H9 (cell line): ENCODE results near the gene CLEC12A. TPM values are rescaled to one million over a fixed set of nuclear protein-coding genes. Genes with fewer than 3 reads are reported as not detected.
A peak's percentile ranks its signal among the peaks of the same experiment; 100 is the strongest.

ENCODE experiments used
- DNase-seq: peaks from one replicate; pipeline ENCODE4 v3.0.0-alpha.2; 2017
- H2AFZ ChIP-seq: one replicate; pipeline ENCODE4 v1.6.1; 2013; ENCODE audit warnings: mild to moderate bottlenecking, low read length, control low read depth, moderate library complexity
- H2AK5ac ChIP-seq: 2 replicates; pipeline ENCODE4 v1.6.1; 2013; ENCODE audit warnings: low read length, control low read depth, mixed read lengths; ENCODE audit not compliant: insufficient read length
- H2BK120ac ChIP-seq: one replicate; pipeline ENCODE4 v1.6.1; 2013; ENCODE audit warnings: low read depth, mild to moderate bottlenecking, low read length, control low read depth, inconsistent platforms; ENCODE audit not compliant: poor library complexity, severe bottlenecking
- H2BK12ac ChIP-seq: 2 replicates; pipeline ENCODE4 v1.6.1; 2013; ENCODE audit warnings: low read length, control low read depth, mixed read lengths, low read depth; ENCODE audit not compliant: insufficient read length
- H2BK15ac ChIP-seq: 2 replicates; pipeline ENCODE4 v1.6.1; 2013; ENCODE audit warnings: low read depth, low read length, control low read depth
- H2BK20ac ChIP-seq: one replicate; pipeline ENCODE4 v1.6.1; 2013; ENCODE audit warnings: low read depth, mild to moderate bottlenecking, low read length, control low read depth, inconsistent platforms; ENCODE audit not compliant: poor library complexity, severe bottlenecking
- H2BK5ac ChIP-seq: 2 replicates; pipeline ENCODE4 v1.6.1; 2013; ENCODE audit warnings: low read length, control low read depth, mixed read lengths; ENCODE audit not compliant: insufficient read length
- H3K14ac ChIP-seq: 2 replicates; pipeline ENCODE4 v1.6.1; 2013; ENCODE audit warnings: low read length, control low read depth; ENCODE audit not compliant: insufficient read depth
- H3K18ac ChIP-seq: 2 replicates; pipeline ENCODE4 v1.6.1; 2013; ENCODE audit warnings: low read depth, mild to moderate bottlenecking, mixed read lengths, low read length, control low read depth; ENCODE audit not compliant: insufficient read length
- H3K23ac ChIP-seq: 2 replicates; pipeline ENCODE4 v1.6.1; 2013; ENCODE audit warnings: low read length, control low read depth, mixed read lengths, low read depth; ENCODE audit not compliant: insufficient read length
- H3K23me2 ChIP-seq: 2 replicates; pipeline ENCODE4 v1.6.1; 2013; ENCODE audit warnings: low read depth, mild to moderate bottlenecking, mixed read lengths, low read length, control low read depth; ENCODE audit not compliant: insufficient read length, poor library complexity, severe bottlenecking
- H3K27ac ChIP-seq: 2 replicates; pipeline ENCODE4 v1.5.1; 2013; ENCODE audit warnings: low read length, control low read depth, mixed read lengths, low read depth; ENCODE audit not compliant: insufficient read length
- H3K27me3 ChIP-seq: 2 replicates; pipeline ENCODE4 v1.6.1; 2013; ENCODE audit warnings: low read length, control low read depth, inconsistent platforms; ENCODE audit not compliant: insufficient read depth
- H3K4ac ChIP-seq: 2 replicates; pipeline ENCODE4 v1.6.1; 2013; ENCODE audit warnings: low read depth, mild to moderate bottlenecking, control low read depth, inconsistent platforms, low read length, moderate library complexity
- H3K4me1 ChIP-seq: 2 replicates; pipeline ENCODE4 v1.6.1; 2013; ENCODE audit warnings: low read length, control low read depth, inconsistent platforms; ENCODE audit not compliant: insufficient read depth
- H3K4me2 ChIP-seq: 2 replicates; pipeline ENCODE4 v1.6.1; 2013; ENCODE audit warnings: low read length, control low read depth, mixed read lengths; ENCODE audit not compliant: insufficient read length, insufficient read depth
- H3K56ac ChIP-seq: 2 replicates; pipeline ENCODE4 v1.6.1; 2013; ENCODE audit warnings: low read depth, mild to moderate bottlenecking, mixed read lengths, low read length, control low read depth; ENCODE audit not compliant: insufficient read length
- H3K79me1 ChIP-seq: 2 replicates; pipeline ENCODE4 v1.6.1; 2013; ENCODE audit warnings: low read depth, mild to moderate bottlenecking, moderate library complexity, low read length, control low read depth, inconsistent platforms; ENCODE audit not compliant: insufficient read depth, poor library complexity, severe bottlenecking
- H3K79me2 ChIP-seq: 2 replicates; pipeline ENCODE4 v1.6.1; 2013; ENCODE audit warnings: low read length, control low read depth, inconsistent platforms; ENCODE audit not compliant: insufficient read depth
- H3K9ac ChIP-seq: 2 replicates; pipeline ENCODE4 v1.6.1; 2013; ENCODE audit warnings: low read length, control low read depth, mixed read lengths; ENCODE audit not compliant: insufficient read length; ENCODE audit errors: extremely low read depth
- H3K9me3 ChIP-seq: one replicate; pipeline ENCODE4 v1.6.1; 2013; ENCODE audit warnings: low read depth, low read length, inconsistent platforms; ENCODE audit not compliant: control insufficient read depth
- H3T11ph ChIP-seq: one replicate; pipeline ENCODE4 v1.6.1; 2013; ENCODE audit warnings: mild to moderate bottlenecking, low read length, control low read depth, inconsistent platforms
- H4K20me1 ChIP-seq: one replicate; pipeline ENCODE4 v1.6.1; 2013; ENCODE audit not compliant: control insufficient read depth, insufficient read length, insufficient read depth
- H4K5ac ChIP-seq: 2 replicates; pipeline ENCODE4 v1.6.1; 2013; ENCODE audit warnings: low read depth, mild to moderate bottlenecking, mixed read lengths, low read length, control low read depth; ENCODE audit not compliant: insufficient read length
- H4K8ac ChIP-seq: replicated peaks from 2 replicates; pipeline ENCODE4 v1.6.1; 2013; ENCODE audit warnings: low read length, control low read depth, mixed read lengths, low read depth; ENCODE audit not compliant: insufficient read length
- H4K91ac ChIP-seq: 2 replicates; pipeline ENCODE4 v1.6.1; 2013; ENCODE audit warnings: low read depth, mild to moderate bottlenecking, moderate library complexity, mixed read lengths, low read length, control low read depth; ENCODE audit not compliant: insufficient read length
- H3K27ac Mint-ChIP-seq, 3 experiments: 2 replicates in 2 of 3; 3 replicates in 1 of 3; pipeline ENCODE4 v1.8.0; 2020 to 2021; ENCODE audit warnings: mixed read lengths in 3 of 3, mild to moderate bottlenecking in 1 of 3, moderate library complexity in 1 of 3
- H3K27me3 Mint-ChIP-seq: 2 replicates; pipeline ENCODE4 v1.8.0; 2021; ENCODE audit warnings: low read depth, mild to moderate bottlenecking, moderate library complexity, mixed read lengths
- H3K36me3 Mint-ChIP-seq, 3 experiments: 2 replicates in 2 of 3; 3 replicates in 1 of 3; pipeline ENCODE4 v1.8.0; 2020 to 2021; ENCODE audit warnings: low read depth in 3 of 3, mixed read lengths in 3 of 3; ENCODE audit not compliant: insufficient read depth in 1 of 3
- H3K4me1 Mint-ChIP-seq, 2 experiments: 2 replicates each; pipeline ENCODE4 v1.8.0; 2020; ENCODE audit warnings: mixed read lengths in 2 of 2
- H3K4me3 Mint-ChIP-seq, 2 experiments: 2 replicates in 1 of 2; 3 replicates in 1 of 2; pipeline ENCODE4 v1.8.0; 2020 to 2021; ENCODE audit warnings: mild to moderate bottlenecking in 2 of 2, mixed read lengths in 2 of 2, moderate library complexity in 1 of 2
- H3K9me3 Mint-ChIP-seq, 2 experiments: 2 replicates in 1 of 2; 3 replicates in 1 of 2; pipeline ENCODE4 v1.8.0; 2020; ENCODE audit warnings: mild to moderate bottlenecking in 2 of 2, mixed read lengths in 2 of 2, moderate library complexity in 1 of 2
- CTCF ChIP-seq: fragments of 200-600 bp; sonication (generic); conservative IDR thresholded peaks from 3 replicates; pipeline ENCODE4 v1.8.0; 2021; ENCODE audit warnings: antibody characterized with exemption, mild to moderate bottlenecking
- WGBS: extraction: QIAGEN DNeasy Blood & Tissue Kit; methylation state at CpG from one replicate; pipeline ENCODE4 v1.1.7; 2013; ENCODE audit warnings: missing lambda C conversion rate, low lambda C conversion rate, mixed read lengths; ENCODE audit not compliant: insufficient read length; ENCODE audit errors: extremely low coverage; 5-methylcytosine and 5-hydroxymethylcytosine counted together
- total RNA-seq: library from RNA; stranded (reverse); gene quantifications from 2 replicates; pipeline ENCODE4 v1.2.1, GENCODE V29; 2021

CLEC12A gene
- total RNA-seq, 1 experiment from 2014 or later = not detected

GRCh38 chr12:10031771-10032175 is 60.6 kb downstream of the CLEC12A start:
- Histone ChIP-seq H4K5ac (no peak overlapping the region), H3K23me2 (no peaks in the 10 kb centered on the region), H3K4me1 (peaks cover 5% of the 10 kb centered on the region), H2BK120ac (peak overlapping the region; percentile 36), H2BK5ac (no peak overlapping the region), H4K20me1 (no peaks in the 10 kb centered on the region), H3K23ac (no peak overlapping the region), H3K79me1 (no peaks in the 10 kb centered on the region), H2BK12ac (no peak overlapping the region), H2BK20ac (no peak overlapping the region), H3K56ac (no peak overlapping the region), H2AFZ (no peak overlapping the region), H3K14ac (no peak overlapping the region; the same call in 1 of the 2 replicates), H4K91ac (no peak overlapping the region), H3K9me3 (no peaks in the 10 kb centered on the region), H3K27me3 (no peaks in the 10 kb centered on the region), H4K8ac (no peak overlapping the region), H2BK15ac (no peak overlapping the region), H3K79me2 (no peaks in the 10 kb centered on the region), H3K9ac (no peak overlapping the region), H3K27ac (peak overlapping the region; percentile 42), H3K4me2 (no peak overlapping the region), H3T11ph (no peak overlapping the region), H2AK5ac (no peak overlapping the region), H3K4ac (no peak overlapping the region; the same call in 1 of the 2 replicates), H3K18ac (no peak overlapping the region)
- peak; percentile 54 for DNase-seq
- H3K9me3 Mint-ChIP-seq = peaks cover 0 to 11% of the 10 kb centered on the region in 2 experiments; a peak in 3 of 5 replicates
- H3K4me3 Mint-ChIP-seq = no peak overlapping the region; a peak in 1 of 5 replicates
- H3K36me3 Mint-ChIP-seq = peaks cover 2 to 7% (median 2%) of the 10 kb centered on the region in 3 experiments; a peak in 3 of 7 replicates
- H3K27me3 Mint-ChIP-seq = no peaks in the 10 kb centered on the region
- no peak for TF ChIP-seq CTCF
- H3K27ac Mint-ChIP-seq = peak overlapping the region; percentile 8 to 77 (median 46); a peak in 4 of 7 replicates
- peaks cover 6 to 17% of the 10 kb centered on the region in 2 experiments; a peak in 3 of 4 replicates for H3K4me1 Mint-ChIP-seq
- no CpG with 5 or more reads among the region's 5 CpGs for WGBS
